Measurements from ENCODE around the gene CERCAM. TPM values are rescaled to one million over a fixed set of nuclear protein-coding genes. Genes with fewer than 3 reads are reported as not detected.
"Not testable (repeated sequence)": the region's sequence is repeated elsewhere in the genome, so short reads cannot be mapped to it uniquely, and the experiment has no call there.

CERCAM gene
- polyA plus RNA-seq, 3 donors = 1.5 to 2.5 (median 1.8) TPM

DNA sequence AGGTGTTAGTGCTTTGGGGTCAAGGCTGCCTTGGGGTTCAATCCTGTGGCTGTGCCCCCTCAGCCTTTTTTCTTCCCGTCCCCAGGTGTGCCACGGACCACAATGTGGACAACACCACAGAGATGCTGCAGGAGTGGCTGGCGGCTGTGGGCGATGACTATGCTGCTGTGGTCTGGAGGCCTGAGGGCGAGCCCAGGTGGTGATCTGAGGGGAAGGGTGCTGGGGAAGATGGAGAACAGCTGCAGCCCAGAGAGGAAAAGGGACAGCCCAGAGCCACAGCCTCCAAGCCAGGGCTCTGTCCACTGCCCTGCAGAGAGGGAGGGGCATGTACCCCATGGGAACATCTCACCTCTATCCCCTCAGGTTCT is 2.1 kb downstream of the CERCAM start:
- no peaks in the 10 kb centered on the region for H3K36me3 ChIP-seq (replicated peaks in 1 of 2; ENCODE audit: control insufficient read depth in 1 of 2, insufficient read depth in 2 of 2, low read length in 2 of 2)

GRCh38 chr9:128423356-128423755 is 2.7 kb downstream of the CERCAM start:
- H3K27ac ChIP-seq (ENCODE audit: low read depth in 1 of 2, low read length in 2 of 2); H3K36me3 Mint-ChIP-seq; intact Hi-C loops (cut with micrococcal nuclease); H3K36me3 ChIP-seq (replicated peaks in 1 of 2; ENCODE audit: control insufficient read depth in 1 of 2, insufficient read depth in 2 of 2, low read length in 2 of 2); H2AFZ ChIP-seq (ENCODE audit: insufficient read depth, low read depth, low read length, poor library complexity, severe bottlenecking); H3K79me2 ChIP-seq (ENCODE audit: insufficient read depth, low read length); H3K4me2 ChIP-seq (replicated peaks; ENCODE audit: extremely low read depth, low read length, poor library complexity, severe bottlenecking); H3K9ac ChIP-seq (ENCODE audit: insufficient read depth, low read length, poor library complexity, severe bottlenecking); DNase-seq; H3K4me3 ChIP-seq (replicated peaks in 1 of 3; ENCODE audit: low read depth in 2 of 3, low read length in 3 of 3); H3K4me3 Mint-ChIP-seq; H4K20me1 ChIP-seq (ENCODE audit: insufficient read depth, low read length): not testable (repeated sequence)
- H3K9me3 ChIP-seq (replicated peaks in 1 of 2; ENCODE audit: control insufficient read depth in 1 of 2, insufficient read depth in 1 of 2, low read length in 2 of 2) = peaks cover 0 to 12% of the 10 kb centered on the region in 2 donors
- H3K4me1 Mint-ChIP-seq = peaks cover 22% of the 10 kb centered on the region
- 100% methylated on average over 3 of the region's 6 CpGs for WGBS (ENCODE audit: insufficient coverage)
- peaks cover 0 to 11% (median 4%) of the 10 kb centered on the region in 7 donors for H3K9me3 Mint-ChIP-seq
- H3K4me1 ChIP-seq (ENCODE audit: control insufficient read depth in 1 of 2, insufficient read depth in 2 of 2, low read length in 2 of 2) = peaks cover 19 to 30% of the 10 kb centered on the region in 2 donors
- H3K27me3 ChIP-seq (ENCODE audit: control insufficient read depth in 2 of 2, insufficient read depth in 2 of 2, low read length in 2 of 2) = peaks cover 10 to 20% of the 10 kb centered on the region in 2 donors
- peaks cover 17 to 30% (median 19%) of the 10 kb centered on the region in 3 donors for H3K27me3 Mint-ChIP-seq (ENCODE audit: low read depth in 3 of 3)
- H3K27ac Mint-ChIP-seq = peak overlapping the region in 1 of 7 donors; percentile 63

More for the DNA sequence above, 2.1 kb downstream of the CERCAM start:
- intact Hi-C loops (cut with micrococcal nuclease) = no loop called here
- H3K4me3 Mint-ChIP-seq = no peak overlapping the region
- Histone ChIP-seq H3K27me3 (ENCODE audit: control insufficient read depth in 2 of 2, insufficient read depth in 2 of 2, low read length in 2 of 2) (peaks cover 10 to 24% of the 10 kb centered on the region in 2 donors), H3K4me2 (replicated peaks; ENCODE audit: extremely low read depth, low read length, poor library complexity, severe bottlenecking) (no peak overlapping the region), H3K4me1 (ENCODE audit: control insufficient read depth in 1 of 2, insufficient read depth in 2 of 2, low read length in 2 of 2) (peaks cover 19 to 30% of the 10 kb centered on the region in 2 donors), H3K9ac (ENCODE audit: insufficient read depth, low read length, poor library complexity, severe bottlenecking) (no peak overlapping the region), H3K79me2 (ENCODE audit: insufficient read depth, low read length) (no peaks in the 10 kb centered on the region), H3K4me3 (replicated peaks in 1 of 3; ENCODE audit: low read depth in 2 of 3, low read length in 3 of 3) (no peak overlapping the region), H2AFZ (ENCODE audit: insufficient read depth, low read depth, low read length, poor library complexity, severe bottlenecking) (no peak overlapping the region), H3K9me3 (replicated peaks in 1 of 2; ENCODE audit: control insufficient read depth in 1 of 2, insufficient read depth in 1 of 2, low read length in 2 of 2) (peaks cover 0 to 12% of the 10 kb centered on the region in 2 donors), H3K27ac (ENCODE audit: low read depth in 1 of 2, low read length in 2 of 2) (no peak overlapping the region), H4K20me1 (ENCODE audit: insufficient read depth, low read length) (no peaks in the 10 kb centered on the region)
- TF ChIP-seq CTCF (IDR thresholded peaks at IDR 0.05) = no peak
- H3K27ac Mint-ChIP-seq = no peak overlapping the region
- H3K4me1 Mint-ChIP-seq = peaks cover 22% of the 10 kb centered on the region
- no peak for DNase-seq
- no peaks in the 10 kb centered on the region for H3K36me3 Mint-ChIP-seq
- 83% methylated on average over 4 of the region's 5 CpGs for WGBS (ENCODE audit: insufficient coverage)
- H3K9me3 Mint-ChIP-seq = peaks cover 0 to 11% (median 4%) of the 10 kb centered on the region in 7 donors
- H3K27me3 Mint-ChIP-seq (ENCODE audit: low read depth in 3 of 3) = peaks cover 17 to 33% (median 25%) of the 10 kb centered on the region in 3 donors
